GM23338 (cell line): ENCODE data around the gene CCDC92. TPM values are rescaled to one million over a fixed set of nuclear protein-coding genes. Genes with fewer than 3 reads are reported as not detected.

Experiments used
- ATAC-seq: fragments of 200-7000 bp; cut with Tn5 transposase; 3 replicates; pipeline ENCODE4 v1.9.1; 2020
- DNase-seq: peaks from one replicate; pipeline ENCODE4 v3.0.0-alpha.2; 2015; ENCODE audit warnings: low spot score
- H2AFZ ChIP-seq: fragments of 200-600 bp; sonication (generic); 2 replicates; pipeline ENCODE4 v1.8.0; 2016; ENCODE audit warnings: antibody characterized with exemption, mild to moderate bottlenecking, moderate library complexity
- H3F3A ChIP-seq: fragments of 200-600 bp; sonication (generic); replicated peaks from 2 replicates; pipeline ENCODE4 v1.8.0; 2017; ENCODE audit warnings: antibody characterized with exemption, mixed run types, low read depth
- H3K27ac ChIP-seq: fragments of 200-600 bp; sonication (generic); 2 replicates; pipeline ENCODE4 v1.6.1; 2016; ENCODE audit warnings: low read depth
- H3K27me3 ChIP-seq: fragments of 200-600 bp; sonication (generic); 2 replicates; pipeline ENCODE4 v1.8.0; 2016; ENCODE audit warnings: mild to moderate bottlenecking, mixed run types, moderate library complexity; ENCODE audit not compliant: insufficient read depth
- H3K36me3 ChIP-seq: fragments of 200-600 bp; sonication (generic); 2 replicates; pipeline ENCODE4 v1.8.0; 2016; ENCODE audit warnings: mild to moderate bottlenecking; ENCODE audit not compliant: insufficient read depth
- H3K4me1 ChIP-seq: fragments of 200-600 bp; sonication (generic); 2 replicates; pipeline ENCODE4 v1.8.0; 2016; ENCODE audit warnings: mild to moderate bottlenecking, moderate library complexity; ENCODE audit not compliant: insufficient read depth
- H3K4me2 ChIP-seq: fragments of 200-600 bp; sonication (generic); 2 replicates; pipeline ENCODE4 v1.7.1; 2017; ENCODE audit warnings: mixed run types
- H3K4me3 ChIP-seq: fragments of 200-600 bp; sonication (generic); 2 replicates; pipeline ENCODE4 v1.6.1; 2016; ENCODE audit warnings: mixed run types
- H3K79me2 ChIP-seq: fragments of 200-600 bp; sonication (generic); replicated peaks from 2 replicates; pipeline ENCODE4 v1.8.0; 2017; ENCODE audit warnings: mild to moderate bottlenecking; ENCODE audit not compliant: insufficient read depth
- H3K9me2 ChIP-seq: fragments of 200-600 bp; sonication (generic); 2 replicates; pipeline ENCODE4 v1.8.0; 2017; ENCODE audit not compliant: insufficient read depth
- H4K20me1 ChIP-seq: fragments of 200-600 bp; sonication (generic); replicated peaks from 2 replicates; pipeline ENCODE4 v1.8.0; 2017; ENCODE audit warnings: mild to moderate bottlenecking; ENCODE audit not compliant: insufficient read depth
- H3K27ac Mint-ChIP-seq: 2 replicates; pipeline ENCODE4 v1.8.0; 2020; ENCODE audit warnings: inconsistent platforms, mild to moderate bottlenecking, moderate library complexity, mixed read lengths
- H3K27me3 Mint-ChIP-seq: 3 replicates; pipeline ENCODE4 v1.8.0; 2022; ENCODE audit warnings: low read depth, mild to moderate bottlenecking, moderate library complexity, mixed read lengths, inconsistent platforms; ENCODE audit not compliant: insufficient read depth, poor library complexity
- H3K36me3 Mint-ChIP-seq: 3 replicates; pipeline ENCODE4 v1.8.0; 2021; ENCODE audit warnings: low read depth, mild to moderate bottlenecking, inconsistent platforms, moderate library complexity, mixed read lengths
- H3K4me1 Mint-ChIP-seq: 3 replicates; pipeline ENCODE4 v1.8.0; 2020; ENCODE audit warnings: mild to moderate bottlenecking, inconsistent platforms, mixed read lengths
- H3K4me3 Mint-ChIP-seq: 3 replicates; pipeline ENCODE4 v1.8.0; 2021; ENCODE audit warnings: moderate library complexity, mild to moderate bottlenecking, inconsistent platforms, mixed read lengths
- H3K9me3 Mint-ChIP-seq: 3 replicates; pipeline ENCODE4 v1.8.0; 2020; ENCODE audit warnings: moderate library complexity, mild to moderate bottlenecking, inconsistent platforms, mixed read lengths
- CREB1 ChIP-seq: fragments of 250-450 bp; sonication (Bioruptor Pico); IDR thresholded peaks from 2 replicates; pipeline ENCODE4 v1.5.0; 2020; ENCODE audit warnings: low read depth, mild to moderate bottlenecking, moderate library complexity
- EZH2 ChIP-seq: fragments of 200-600 bp; sonication (generic); IDR thresholded peaks from one replicate; pipeline ENCODE4 v1.8.0; 2017; ENCODE audit warnings: antibody characterized with exemption, mild to moderate bottlenecking, low read depth; ENCODE audit not compliant: unreplicated experiment
- EZH2phosphoT487 ChIP-seq: fragments of 200-600 bp; sonication (generic); IDR thresholded peaks from one replicate; pipeline ENCODE4 v1.8.1; 2018; ENCODE audit warnings: antibody characterized with exemption; ENCODE audit not compliant: unreplicated experiment
- JUNB ChIP-seq: IDR thresholded peaks from one replicate; pipeline ENCODE4 v1.6.1; 2016; ENCODE audit warnings: antibody characterized with exemption; ENCODE audit not compliant: unreplicated experiment
- NANOG ChIP-seq: IDR thresholded peaks from 2 replicates; pipeline ENCODE4 v1.6.1; 2016; ENCODE audit warnings: antibody characterized with exemption, borderline replicate concordance
- POLR2AphosphoS5 ChIP-seq: IDR thresholded peaks from 2 replicates; pipeline ENCODE4 v1.6.1; 2016; ENCODE audit warnings: antibody characterized with exemption, low read depth
- STAT1 ChIP-seq: IDR thresholded peaks from one replicate; pipeline ENCODE4 v1.6.1; 2016; ENCODE audit warnings: antibody characterized with exemption; ENCODE audit not compliant: unreplicated experiment
- ZNF114 ChIP-seq: fragments of 250-450 bp; sonication (Bioruptor Pico); IDR thresholded peaks from 2 replicates; pipeline ENCODE4 v1.5.0; 2020; ENCODE audit warnings: mild to moderate bottlenecking, moderate library complexity
- ZNF331 ChIP-seq: fragments of 250-450 bp; sonication (Bioruptor Pico); IDR thresholded peaks from 2 replicates; pipeline ENCODE4 v1.5.0; 2020; ENCODE audit warnings: low read depth, mild to moderate bottlenecking, moderate library complexity
- polyA plus RNA-seq: library from polyadenylated mRNA; unstranded; fragments of >200 nt; fragmentation: Nextera tagmentation; extraction: Ambion mirVana; gene quantifications from 2 replicates; pipeline ENCODE4 v1.2.1, GENCODE V29; 2016
- total RNA-seq: library from RNA; depleted of rRNA; stranded (reverse); fragments of >200 nt; shearing (Covaris generic); gene quantifications from 2 replicates; pipeline ENCODE4 v1.2.3, GENCODE V29; 2014
- TF ChIP-seq, protein P1 (sequence below): IDR thresholded peaks from one replicate; pipeline ENCODE4 v1.6.1; 2018; ENCODE audit warnings: antibody characterized with exemption; ENCODE audit not compliant: unreplicated experiment
- TF ChIP-seq, protein P2 (sequence below): IDR thresholded peaks from 2 replicates; pipeline ENCODE4 v1.6.1; 2016; ENCODE audit warnings: antibody characterized with exemption
- TF ChIP-seq, protein P3 (sequence below), 2 experiments: fragments of 200-600 bp in 1 of 2; sonication (generic) in 1 of 2; conservative IDR thresholded peaks; 2 replicates each; pipeline versions ENCODE4 v1.5.1 to v1.6.1; 2016 to 2017; ENCODE audit warnings: antibody characterized with exemption in 2 of 2, low read depth in 2 of 2, mild to moderate bottlenecking in 2 of 2, moderate library complexity in 1 of 2
- TF ChIP-seq, protein P4 (sequence below): fragments of 250-450 bp; sonication (Bioruptor Pico); IDR thresholded peaks from 2 replicates; pipeline ENCODE4 v1.5.0; 2020; ENCODE audit warnings: mild to moderate bottlenecking, moderate library complexity

The CCDC92 gene
- total and polyA plus RNA-seq, 2 experiments from 2014 or later, result 0.08 to 0.31 TPM

DNA sequence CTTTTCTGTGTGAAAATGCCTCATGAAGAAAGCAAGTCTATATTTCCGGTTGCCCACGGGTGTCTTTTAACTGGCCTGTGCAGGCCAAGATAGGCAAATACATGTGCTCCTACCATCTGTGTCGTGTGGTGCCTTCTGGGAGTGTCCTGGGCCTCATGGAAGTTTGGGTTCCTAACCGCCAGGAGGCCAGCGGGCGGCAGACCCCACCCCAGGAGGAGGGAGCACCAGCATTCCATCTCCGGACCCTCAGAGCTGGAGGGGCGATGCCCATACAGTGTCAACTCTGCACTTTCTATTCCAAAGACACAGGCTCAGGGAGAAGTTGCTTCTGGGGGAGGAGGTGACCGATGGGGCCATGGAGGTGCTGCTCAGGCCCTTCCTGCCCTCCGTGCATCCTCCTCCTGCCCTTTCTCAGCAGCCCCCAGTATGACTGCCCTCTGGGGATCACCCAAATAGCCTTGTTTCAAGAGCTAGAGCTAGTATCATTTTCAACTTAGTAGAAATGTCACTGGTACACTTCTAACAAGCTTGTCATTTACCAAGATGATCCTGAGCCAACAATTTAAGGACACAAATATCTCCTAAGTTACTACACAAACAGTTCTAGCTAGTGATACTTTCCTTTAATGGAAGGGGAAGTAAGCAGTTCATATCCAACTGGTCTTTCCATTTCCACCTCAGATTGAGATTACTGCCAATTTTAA lies 17.8 kb downstream of the CCDC92 start:
- Histone ChIP-seq H3K36me3 (no peaks in the 10 kb centered on the region), H3K9me2 (no peaks in the 10 kb centered on the region), H3K4me3 (no peak overlapping the region), H3K4me2 (no peak overlapping the region), H3K27ac (no peak overlapping the region), H3F3A (no peaks in the 10 kb centered on the region), H2AFZ (no peak overlapping the region), H3K27me3 (peaks cover 71% of the 10 kb centered on the region), H3K4me1 (no peaks in the 10 kb centered on the region), H4K20me1 (no peaks in the 10 kb centered on the region), H3K79me2 (no peaks in the 10 kb centered on the region)
- DNase-seq (no peak), ATAC-seq (no peak)
- Mint-ChIP-seq H3K4me3 (no peak overlapping the region), H3K27ac (no peak overlapping the region), H3K4me1 (no peaks in the 10 kb centered on the region), H3K27me3 (peaks cover 17% of the 10 kb centered on the region), H3K36me3 (no peaks in the 10 kb centered on the region), H3K9me3 (no peaks in the 10 kb centered on the region)
- TF ChIP-seq, protein P1, sequence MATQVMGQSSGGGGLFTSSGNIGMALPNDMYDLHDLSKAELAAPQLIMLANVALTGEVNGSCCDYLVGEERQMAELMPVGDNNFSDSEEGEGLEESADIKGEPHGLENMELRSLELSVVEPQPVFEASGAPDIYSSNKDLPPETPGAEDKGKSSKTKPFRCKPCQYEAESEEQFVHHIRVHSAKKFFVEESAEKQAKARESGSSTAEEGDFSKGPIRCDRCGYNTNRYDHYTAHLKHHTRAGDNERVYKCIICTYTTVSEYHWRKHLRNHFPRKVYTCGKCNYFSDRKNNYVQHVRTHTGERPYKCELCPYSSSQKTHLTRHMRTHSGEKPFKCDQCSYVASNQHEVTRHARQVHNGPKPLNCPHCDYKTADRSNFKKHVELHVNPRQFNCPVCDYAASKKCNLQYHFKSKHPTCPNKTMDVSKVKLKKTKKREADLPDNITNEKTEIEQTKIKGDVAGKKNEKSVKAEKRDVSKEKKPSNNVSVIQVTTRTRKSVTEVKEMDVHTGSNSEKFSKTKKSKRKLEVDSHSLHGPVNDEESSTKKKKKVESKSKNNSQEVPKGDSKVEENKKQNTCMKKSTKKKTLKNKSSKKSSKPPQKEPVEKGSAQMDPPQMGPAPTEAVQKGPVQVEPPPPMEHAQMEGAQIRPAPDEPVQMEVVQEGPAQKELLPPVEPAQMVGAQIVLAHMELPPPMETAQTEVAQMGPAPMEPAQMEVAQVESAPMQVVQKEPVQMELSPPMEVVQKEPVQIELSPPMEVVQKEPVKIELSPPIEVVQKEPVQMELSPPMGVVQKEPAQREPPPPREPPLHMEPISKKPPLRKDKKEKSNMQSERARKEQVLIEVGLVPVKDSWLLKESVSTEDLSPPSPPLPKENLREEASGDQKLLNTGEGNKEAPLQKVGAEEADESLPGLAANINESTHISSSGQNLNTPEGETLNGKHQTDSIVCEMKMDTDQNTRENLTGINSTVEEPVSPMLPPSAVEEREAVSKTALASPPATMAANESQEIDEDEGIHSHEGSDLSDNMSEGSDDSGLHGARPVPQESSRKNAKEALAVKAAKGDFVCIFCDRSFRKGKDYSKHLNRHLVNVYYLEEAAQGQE, result no peak
- TF ChIP-seq, protein P2, sequence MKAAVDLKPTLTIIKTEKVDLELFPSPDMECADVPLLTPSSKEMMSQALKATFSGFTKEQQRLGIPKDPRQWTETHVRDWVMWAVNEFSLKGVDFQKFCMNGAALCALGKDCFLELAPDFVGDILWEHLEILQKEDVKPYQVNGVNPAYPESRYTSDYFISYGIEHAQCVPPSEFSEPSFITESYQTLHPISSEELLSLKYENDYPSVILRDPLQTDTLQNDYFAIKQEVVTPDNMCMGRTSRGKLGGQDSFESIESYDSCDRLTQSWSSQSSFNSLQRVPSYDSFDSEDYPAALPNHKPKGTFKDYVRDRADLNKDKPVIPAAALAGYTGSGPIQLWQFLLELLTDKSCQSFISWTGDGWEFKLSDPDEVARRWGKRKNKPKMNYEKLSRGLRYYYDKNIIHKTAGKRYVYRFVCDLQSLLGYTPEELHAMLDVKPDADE, result no peak
- TF ChIP-seq EZH2, result no peak
- no peak for TF ChIP-seq ZNF331 (CRISPR knock-in tag)
- TF ChIP-seq ZNF114 (CRISPR knock-in tag), result no peak
- TF ChIP-seq CREB1 (CRISPR knock-in tag), result no peak
- TF ChIP-seq EZH2phosphoT487, result no peak
- TF ChIP-seq POLR2AphosphoS5, result no peak
- TF ChIP-seq, protein P3, sequence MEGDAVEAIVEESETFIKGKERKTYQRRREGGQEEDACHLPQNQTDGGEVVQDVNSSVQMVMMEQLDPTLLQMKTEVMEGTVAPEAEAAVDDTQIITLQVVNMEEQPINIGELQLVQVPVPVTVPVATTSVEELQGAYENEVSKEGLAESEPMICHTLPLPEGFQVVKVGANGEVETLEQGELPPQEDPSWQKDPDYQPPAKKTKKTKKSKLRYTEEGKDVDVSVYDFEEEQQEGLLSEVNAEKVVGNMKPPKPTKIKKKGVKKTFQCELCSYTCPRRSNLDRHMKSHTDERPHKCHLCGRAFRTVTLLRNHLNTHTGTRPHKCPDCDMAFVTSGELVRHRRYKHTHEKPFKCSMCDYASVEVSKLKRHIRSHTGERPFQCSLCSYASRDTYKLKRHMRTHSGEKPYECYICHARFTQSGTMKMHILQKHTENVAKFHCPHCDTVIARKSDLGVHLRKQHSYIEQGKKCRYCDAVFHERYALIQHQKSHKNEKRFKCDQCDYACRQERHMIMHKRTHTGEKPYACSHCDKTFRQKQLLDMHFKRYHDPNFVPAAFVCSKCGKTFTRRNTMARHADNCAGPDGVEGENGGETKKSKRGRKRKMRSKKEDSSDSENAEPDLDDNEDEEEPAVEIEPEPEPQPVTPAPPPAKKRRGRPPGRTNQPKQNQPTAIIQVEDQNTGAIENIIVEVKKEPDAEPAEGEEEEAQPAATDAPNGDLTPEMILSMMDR (conservative IDR thresholded peaks at IDR 0.05; ENCODE audit: low read depth in 2 of 2), result no peak
- TF ChIP-seq JUNB, result no peak
- no peak for TF ChIP-seq NANOG
- no peak for TF ChIP-seq STAT1
- TF ChIP-seq, protein P4, sequence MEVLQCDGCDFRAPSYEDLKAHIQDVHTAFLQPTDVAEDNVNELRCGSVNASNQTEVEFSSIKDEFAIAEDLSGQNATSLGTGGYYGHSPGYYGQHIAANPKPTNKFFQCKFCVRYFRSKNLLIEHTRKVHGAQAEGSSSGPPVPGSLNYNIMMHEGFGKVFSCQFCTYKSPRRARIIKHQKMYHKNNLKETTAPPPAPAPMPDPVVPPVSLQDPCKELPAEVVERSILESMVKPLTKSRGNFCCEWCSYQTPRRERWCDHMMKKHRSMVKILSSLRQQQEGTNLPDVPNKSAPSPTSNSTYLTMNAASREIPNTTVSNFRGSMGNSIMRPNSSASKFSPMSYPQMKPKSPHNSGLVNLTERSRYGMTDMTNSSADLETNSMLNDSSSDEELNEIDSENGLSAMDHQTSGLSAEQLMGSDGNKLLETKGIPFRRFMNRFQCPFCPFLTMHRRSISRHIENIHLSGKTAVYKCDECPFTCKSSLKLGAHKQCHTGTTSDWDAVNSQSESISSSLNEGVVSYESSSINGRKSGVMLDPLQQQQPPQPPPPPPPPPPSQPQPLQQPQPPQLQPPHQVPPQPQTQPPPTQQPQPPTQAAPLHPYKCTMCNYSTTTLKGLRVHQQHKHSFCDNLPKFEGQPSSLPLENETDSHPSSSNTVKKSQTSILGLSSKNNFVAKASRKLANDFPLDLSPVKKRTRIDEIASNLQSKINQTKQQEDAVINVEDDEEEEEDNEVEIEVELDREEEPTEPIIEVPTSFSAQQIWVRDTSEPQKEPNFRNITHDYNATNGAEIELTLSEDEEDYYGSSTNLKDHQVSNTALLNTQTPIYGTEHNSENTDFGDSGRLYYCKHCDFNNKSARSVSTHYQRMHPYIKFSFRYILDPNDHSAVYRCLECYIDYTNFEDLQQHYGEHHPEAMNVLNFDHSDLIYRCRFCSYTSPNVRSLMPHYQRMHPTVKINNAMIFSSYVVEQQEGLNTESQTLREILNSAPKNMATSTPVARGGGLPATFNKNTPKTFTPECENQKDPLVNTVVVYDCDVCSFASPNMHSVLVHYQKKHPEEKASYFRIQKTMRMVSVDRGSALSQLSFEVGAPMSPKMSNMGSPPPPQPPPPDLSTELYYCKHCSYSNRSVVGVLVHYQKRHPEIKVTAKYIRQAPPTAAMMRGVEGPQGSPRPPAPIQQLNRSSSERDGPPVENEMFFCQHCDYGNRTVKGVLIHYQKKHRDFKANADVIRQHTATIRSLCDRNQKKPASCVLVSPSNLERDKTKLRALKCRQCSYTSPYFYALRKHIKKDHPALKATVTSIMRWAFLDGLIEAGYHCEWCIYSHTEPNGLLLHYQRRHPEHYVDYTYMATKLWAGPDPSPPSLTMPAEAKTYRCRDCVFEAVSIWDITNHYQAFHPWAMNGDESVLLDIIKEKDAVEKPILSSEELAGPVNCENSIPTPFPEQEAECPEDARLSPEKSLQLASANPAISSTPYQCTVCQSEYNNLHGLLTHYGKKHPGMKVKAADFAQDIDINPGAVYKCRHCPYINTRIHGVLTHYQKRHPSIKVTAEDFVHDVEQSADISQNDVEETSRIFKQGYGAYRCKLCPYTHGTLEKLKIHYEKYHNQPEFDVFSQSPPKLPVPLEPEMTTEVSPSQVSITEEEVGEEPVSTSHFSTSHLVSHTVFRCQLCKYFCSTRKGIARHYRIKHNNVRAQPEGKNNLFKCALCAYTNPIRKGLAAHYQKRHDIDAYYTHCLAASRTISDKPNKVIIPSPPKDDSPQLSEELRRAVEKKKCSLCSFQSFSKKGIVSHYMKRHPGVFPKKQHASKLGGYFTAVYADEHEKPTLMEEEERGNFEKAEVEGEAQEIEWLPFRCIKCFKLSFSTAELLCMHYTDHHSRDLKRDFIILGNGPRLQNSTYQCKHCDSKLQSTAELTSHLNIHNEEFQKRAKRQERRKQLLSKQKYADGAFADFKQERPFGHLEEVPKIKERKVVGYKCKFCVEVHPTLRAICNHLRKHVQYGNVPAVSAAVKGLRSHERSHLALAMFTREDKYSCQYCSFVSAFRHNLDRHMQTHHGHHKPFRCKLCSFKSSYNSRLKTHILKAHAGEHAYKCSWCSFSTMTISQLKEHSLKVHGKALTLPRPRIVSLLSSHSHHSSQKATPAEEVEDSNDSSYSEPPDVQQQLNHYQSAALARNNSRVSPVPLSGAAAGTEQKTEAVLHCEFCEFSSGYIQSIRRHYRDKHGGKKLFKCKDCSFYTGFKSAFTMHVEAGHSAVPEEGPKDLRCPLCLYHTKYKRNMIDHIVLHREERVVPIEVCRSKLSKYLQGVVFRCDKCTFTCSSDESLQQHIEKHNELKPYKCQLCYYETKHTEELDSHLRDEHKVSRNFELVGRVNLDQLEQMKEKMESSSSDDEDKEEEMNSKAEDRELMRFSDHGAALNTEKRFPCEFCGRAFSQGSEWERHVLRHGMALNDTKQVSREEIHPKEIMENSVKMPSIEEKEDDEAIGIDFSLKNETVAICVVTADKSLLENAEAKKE (CRISPR knock-in tag), result no peak
